PC-9 (cell line): ENCODE measurements around the gene PBX2.

Source experiments
- CTCF ChIP-seq: fragments of 200-600 bp; sonication (generic); conservative IDR thresholded peaks from 2 replicates; pipeline ENCODE4 v1.6.1; 2017; ENCODE audit warnings: mixed run types, antibody characterized with exemption, mild to moderate bottlenecking, moderate library complexity
- EZH2 ChIP-seq: fragments of 200-600 bp; sonication (generic); IDR thresholded peaks from 2 replicates; pipeline ENCODE4 v1.8.0; 2017; ENCODE audit warnings: antibody characterized with exemption, low read depth

GRCh38 chr6:32189069-32189741 is 797 bp downstream of the PBX2 start:
- TF ChIP-seq CTCF, result no peak
- no peak for TF ChIP-seq EZH2
